ENCODE measurements around the gene ANK2. TPM values are rescaled to one million over a fixed set of nuclear protein-coding genes. Genes with fewer than 3 reads are reported as not detected.

ANK2 gene
- total RNA-seq, 6 donors from 2014 or later, result 4.2 to 23.3 (median 8.5) TPM

- H3K4me1 ChIP-seq, result no peaks in the 10 kb centered on the region
- 72 to 73% methylated on average over 5 of the region's 5 CpGs for WGBS, 2 donors
- no peak overlapping the region for H3K27ac ChIP-seq
- no peak for DNase-seq
- no peak overlapping the region for H3K4me3 ChIP-seq
- no peaks in the 10 kb centered on the region for H3K36me3 ChIP-seq
- TF ChIP-seq EP300 (IDR thresholded peaks at IDR 0.05) (no peak), POLR2A (IDR thresholded peaks at IDR 0.05) (no peak)
- no peaks in the 10 kb centered on the region for H3K9me3 ChIP-seq
- ATAC-seq (ENCODE audit: low FRiP score in 2 of 2), result no peak
- H3K27me3 ChIP-seq, result no peaks in the 10 kb centered on the region
Observed at GRCh38 chr4:113007151-113007550, 42.3 kb upstream of the ANK2 start.

GRCh38 chr4:113008135-113008534 is 41.3 kb upstream of the ANK2 start:
- Histone ChIP-seq H3K4me1 (no peaks in the 10 kb centered on the region), H3K9me3 (no peaks in the 10 kb centered on the region), H3K27me3 (no peaks in the 10 kb centered on the region), H3K27ac (no peak overlapping the region), H3K36me3 (no peaks in the 10 kb centered on the region), H3K4me3 (no peak overlapping the region)
- no peak for DNase-seq
- TF ChIP-seq POLR2AphosphoS5 (IDR thresholded peaks at IDR 0.05) (no peak), EP300 (IDR thresholded peaks at IDR 0.05) (no peak), CTCF (IDR thresholded peaks at IDR 0.05) (no peak), POLR2A (IDR thresholded peaks at IDR 0.05) (no peak)
- no peak for ATAC-seq (ENCODE audit: low FRiP score in 2 of 2)

GRCh38 chr4:113008716-113009115 is 40.7 kb upstream of the ANK2 start:
- H3K4me3 ChIP-seq, result no peak overlapping the region
- no peak overlapping the region for H3K27ac ChIP-seq
- no peaks in the 10 kb centered on the region for H3K36me3 ChIP-seq
- no peak for ATAC-seq (ENCODE audit: low FRiP score in 2 of 2)
- TF ChIP-seq EP300 (IDR thresholded peaks at IDR 0.05) (no peak), POLR2A (IDR thresholded peaks at IDR 0.05) (no peak), CTCF (IDR thresholded peaks at IDR 0.05) (no peak), POLR2AphosphoS5 (IDR thresholded peaks at IDR 0.05) (no peak)
- no peaks in the 10 kb centered on the region for H3K9me3 ChIP-seq
- H3K27me3 ChIP-seq, result no peaks in the 10 kb centered on the region
- no peak for DNase-seq
- no peaks in the 10 kb centered on the region for H3K4me1 ChIP-seq
- WGBS, 2 donors, result 38 to 39% methylated on average over 2 of the region's 2 CpGs

GRCh38 chr4:113009461-113009860 is 40.0 kb upstream of the ANK2 start:
- ATAC-seq (ENCODE audit: low FRiP score in 2 of 2) (no peak), DNase-seq (no peak)
- no peaks in the 10 kb centered on the region for H3K27me3 ChIP-seq
- no peaks in the 10 kb centered on the region for H3K36me3 ChIP-seq
- H3K4me1 ChIP-seq, result no peaks in the 10 kb centered on the region
- TF ChIP-seq POLR2A (IDR thresholded peaks at IDR 0.05) (no peak), POLR2AphosphoS5 (IDR thresholded peaks at IDR 0.05) (no peak), EP300 (IDR thresholded peaks at IDR 0.05) (no peak), CTCF (IDR thresholded peaks at IDR 0.05) (no peak)
- no peak overlapping the region for H3K27ac ChIP-seq
- H3K9me3 ChIP-seq, result no peaks in the 10 kb centered on the region
- WGBS, 2 donors, result 79 to 93% methylated on average over 2 of the region's 2 CpGs
- H3K4me3 ChIP-seq, result no peak overlapping the region

- 75 to 77% methylated on average over 4 of the region's 4 CpGs for WGBS, 2 donors
- H3K27me3 ChIP-seq, result no peaks in the 10 kb centered on the region
- DNase-seq, result no peak
- no peak overlapping the region for H3K27ac ChIP-seq
- H3K36me3 ChIP-seq, result no peaks in the 10 kb centered on the region
- H3K4me1 ChIP-seq, result no peaks in the 10 kb centered on the region
- TF ChIP-seq CTCF (IDR thresholded peaks at IDR 0.05) (no peak), POLR2AphosphoS5 (IDR thresholded peaks at IDR 0.05) (no peak), POLR2A (IDR thresholded peaks at IDR 0.05) (no peak), EP300 (IDR thresholded peaks at IDR 0.05) (no peak)
- no peaks in the 10 kb centered on the region for H3K9me3 ChIP-seq
- no peak overlapping the region for H3K4me3 ChIP-seq
- ATAC-seq (ENCODE audit: low FRiP score in 2 of 2), result no peak
Observed at GRCh38 chr4:113012122-113012725, 37.2 kb upstream of the ANK2 start.

Data from upper lobe of left lung (tissue), 6 donors.